Measurements from ENCODE around the gene PFDN5.

Gene PFDN5

DNA sequence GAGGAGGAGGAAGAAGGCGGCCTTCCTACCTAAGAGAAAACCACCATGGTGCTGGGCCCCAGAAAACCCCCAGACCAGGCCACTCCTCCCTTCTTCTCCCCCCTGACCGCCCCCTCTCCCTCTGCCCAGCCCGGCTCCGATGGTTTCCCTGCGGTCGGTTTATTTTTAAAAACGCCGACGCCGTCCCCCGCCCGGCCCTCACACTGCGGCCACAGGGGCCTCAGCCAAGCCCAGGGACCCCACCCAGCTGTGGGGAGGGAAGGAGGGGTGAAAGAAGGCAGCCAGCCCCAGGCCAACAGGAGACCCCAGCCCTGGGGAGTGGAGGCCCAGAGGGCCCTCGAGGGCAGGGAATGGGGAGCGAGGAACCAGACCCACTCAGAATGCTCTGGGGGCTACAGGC lies 37.4 kb downstream of the PFDN5 start:
- Mint-ChIP-seq H3K4me1 (peaks cover 3% of the 10 kb centered on the region), H3K9me3 (no peaks in the 10 kb centered on the region), H3K27me3 (peaks cover 16% of the 10 kb centered on the region), H3K27ac (no peak overlapping the region), H3K36me3 (no peaks in the 10 kb centered on the region), H3K4me3 (no peak overlapping the region)

DNA sequence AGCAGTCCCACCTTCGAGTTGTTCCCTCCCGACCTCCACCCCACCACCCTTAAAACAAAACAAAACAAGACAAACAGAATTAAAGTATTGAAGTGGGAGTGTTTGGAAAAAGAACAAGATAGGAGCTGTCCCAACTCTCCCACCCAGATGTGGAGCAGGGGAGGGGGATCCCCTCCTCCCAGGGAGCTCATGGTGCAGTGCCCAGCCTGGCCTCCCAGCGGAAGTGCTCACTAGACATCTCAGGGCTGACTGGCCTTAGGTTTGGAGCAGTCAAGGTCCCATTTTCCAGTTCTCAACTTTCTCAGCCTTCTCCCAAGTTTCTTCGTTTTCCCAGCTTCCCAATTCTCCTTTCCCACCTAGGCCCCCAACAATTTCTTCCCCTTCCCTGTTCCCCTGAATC lies 37.9 kb downstream of the PFDN5 start:
- no peaks in the 10 kb centered on the region for H3K9me3 Mint-ChIP-seq
- peaks cover 20% of the 10 kb centered on the region for H3K27me3 Mint-ChIP-seq
- H3K4me1 Mint-ChIP-seq: peaks cover 5% of the 10 kb centered on the region
- no peaks in the 10 kb centered on the region for H3K36me3 Mint-ChIP-seq
- H3K27ac Mint-ChIP-seq: no peak overlapping the region
- no peak overlapping the region for H3K4me3 Mint-ChIP-seq

DNA sequence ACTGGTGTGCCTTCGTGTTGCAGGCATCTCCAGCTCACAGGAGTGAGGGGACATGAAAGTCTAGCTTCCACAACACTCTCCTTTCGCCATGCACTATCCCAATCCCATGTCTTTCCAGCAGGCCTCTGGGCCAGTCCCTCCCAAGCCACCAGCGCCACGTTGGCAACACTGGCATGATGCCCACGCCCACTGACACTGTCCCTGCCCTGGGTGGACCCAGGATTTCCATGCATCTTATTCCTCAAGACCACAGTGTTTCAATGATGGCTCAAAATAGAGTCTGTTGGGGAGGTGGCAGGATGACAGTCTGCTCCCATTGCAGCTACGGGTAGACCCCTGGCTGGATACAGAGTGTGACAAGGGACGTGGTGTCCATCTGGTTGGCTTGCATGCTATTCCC lies 38.5 kb downstream of the PFDN5 start:
- no peaks in the 10 kb centered on the region for H3K36me3 Mint-ChIP-seq
- H3K4me1 Mint-ChIP-seq: peaks cover 5% of the 10 kb centered on the region
- no peak overlapping the region for H3K27ac Mint-ChIP-seq
- H3K27me3 Mint-ChIP-seq: peaks cover 23% of the 10 kb centered on the region
- no peak overlapping the region for H3K4me3 Mint-ChIP-seq
- H3K9me3 Mint-ChIP-seq: no peaks in the 10 kb centered on the region

GRCh38 chr12:53334822-53335221 lies 39.5 kb downstream of the PFDN5 start:
- H3K27me3 Mint-ChIP-seq: peaks cover 23% of the 10 kb centered on the region
- H3K4me1 Mint-ChIP-seq: peaks cover 5% of the 10 kb centered on the region
- H3K9me3 Mint-ChIP-seq: no peaks in the 10 kb centered on the region
- H3K27ac Mint-ChIP-seq: no peak overlapping the region
- no peak overlapping the region for H3K4me3 Mint-ChIP-seq
- H3K36me3 Mint-ChIP-seq: no peaks in the 10 kb centered on the region

DNA sequence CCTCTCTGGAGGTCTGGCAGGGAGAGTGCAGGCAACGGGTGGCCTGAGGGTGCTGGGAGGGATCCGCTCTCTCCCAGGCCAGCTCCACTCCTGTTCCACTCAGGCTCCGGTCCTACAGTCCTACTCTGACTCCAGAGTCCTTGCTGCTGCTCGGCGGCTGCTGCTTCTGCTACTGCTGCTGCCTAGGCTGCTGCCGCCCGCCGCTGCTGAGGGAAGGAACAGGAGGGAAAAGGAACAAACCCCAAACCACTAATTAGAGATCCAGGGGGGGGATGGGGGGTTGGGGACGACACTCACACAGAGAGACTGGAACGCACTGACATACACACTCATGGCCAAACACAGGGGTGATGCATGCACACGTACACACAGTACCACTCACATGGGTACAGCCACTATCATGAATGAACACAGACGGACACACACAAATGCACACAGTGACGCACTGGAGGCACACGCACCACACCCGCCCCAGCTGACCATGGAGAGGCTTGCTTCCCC lies 40.9 kb downstream of the PFDN5 start, which contains the start of gene SP7:
Gene SP7, minus strand, starts transcription at position 174 of the 501 bp plus-strand sequence. CDS start 708 bp downstream, outside the sequence.
- peaks cover 5% of the 10 kb centered on the region for H3K4me1 Mint-ChIP-seq
- no peak within 1 kb of the TSS for H3K4me3 Mint-ChIP-seq
- H3K9me3 Mint-ChIP-seq: no peaks in the 10 kb centered on the region
- peaks cover 23% of the 10 kb centered on the region for H3K27me3 Mint-ChIP-seq
- H3K36me3 Mint-ChIP-seq: no peaks in the 10 kb centered on the region
- no peak within 1 kb of the TSS for H3K27ac Mint-ChIP-seq

DNA sequence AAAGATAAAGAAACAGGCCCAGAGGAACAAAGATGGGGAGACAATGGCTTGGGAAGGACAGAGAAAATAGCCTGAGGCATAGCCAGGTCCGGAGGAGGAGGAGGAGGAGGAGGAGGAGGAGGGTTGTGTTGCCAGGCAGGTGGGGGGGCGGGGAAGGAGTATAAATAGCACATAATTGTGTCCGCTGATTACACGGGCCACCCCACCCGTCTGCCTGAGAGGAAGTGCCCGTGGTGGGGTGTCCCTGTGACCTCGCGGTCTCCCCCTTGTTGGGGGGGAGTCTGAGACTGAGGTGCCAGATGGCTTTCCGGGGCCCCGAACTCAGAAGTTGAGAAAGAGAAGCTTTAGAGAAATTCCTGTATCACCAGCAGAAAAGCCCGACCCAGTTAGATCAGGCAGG lies 42.7 kb downstream of the PFDN5 start:
- Mint-ChIP-seq H3K27me3 (peaks cover 21% of the 10 kb centered on the region), H3K9me3 (no peaks in the 10 kb centered on the region), H3K36me3 (no peaks in the 10 kb centered on the region), H3K4me3 (no peak overlapping the region), H3K27ac (no peak overlapping the region), H3K4me1 (peaks cover 8% of the 10 kb centered on the region)

GRCh38 chr12:53338916-53339315 lies 43.6 kb downstream of the PFDN5 start:
- Mint-ChIP-seq H3K27me3 (peaks cover 19% of the 10 kb centered on the region), H3K27ac (no peak overlapping the region), H3K9me3 (no peaks in the 10 kb centered on the region), H3K36me3 (no peaks in the 10 kb centered on the region), H3K4me1 (peaks cover 16% of the 10 kb centered on the region), H3K4me3 (no peak overlapping the region)

DNA sequence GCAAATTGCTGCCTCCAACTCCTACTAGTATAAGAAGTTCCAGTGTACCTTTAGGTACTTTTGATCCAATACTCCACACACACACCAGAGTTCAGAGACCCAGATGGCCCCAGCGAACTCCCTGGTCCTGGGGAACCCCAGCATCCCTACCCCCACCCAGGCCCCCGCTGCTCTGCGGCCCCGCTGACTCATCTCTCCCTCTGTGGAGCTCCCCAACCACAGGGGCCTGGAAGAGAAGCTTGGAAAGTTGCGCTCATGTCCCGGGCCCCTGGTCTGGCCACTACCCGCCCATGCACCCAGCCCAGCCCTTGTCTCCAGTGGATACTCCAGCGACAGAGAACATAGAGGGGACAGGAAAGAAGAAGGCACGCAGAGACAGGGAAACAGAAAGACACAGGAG lies 45.1 kb downstream of the PFDN5 start:
- Mint-ChIP-seq H3K9me3 (no peaks in the 10 kb centered on the region), H3K36me3 (no peaks in the 10 kb centered on the region), H3K4me3 (no peak overlapping the region), H3K27me3 (peaks cover 19% of the 10 kb centered on the region), H3K4me1 (peaks cover 28% of the 10 kb centered on the region), H3K27ac (no peak overlapping the region)

GRCh38 chr12:53343449-53343848 lies 48.1 kb downstream of the PFDN5 start:
- Mint-ChIP-seq H3K27me3 (peaks cover under 1% of the 10 kb centered on the region), H3K36me3 (no peaks in the 10 kb centered on the region), H3K27ac (no peak overlapping the region), H3K9me3 (no peaks in the 10 kb centered on the region), H3K4me3 (peak overlapping the region; percentile 61), H3K4me1 (peaks cover 22% of the 10 kb centered on the region)

DNA sequence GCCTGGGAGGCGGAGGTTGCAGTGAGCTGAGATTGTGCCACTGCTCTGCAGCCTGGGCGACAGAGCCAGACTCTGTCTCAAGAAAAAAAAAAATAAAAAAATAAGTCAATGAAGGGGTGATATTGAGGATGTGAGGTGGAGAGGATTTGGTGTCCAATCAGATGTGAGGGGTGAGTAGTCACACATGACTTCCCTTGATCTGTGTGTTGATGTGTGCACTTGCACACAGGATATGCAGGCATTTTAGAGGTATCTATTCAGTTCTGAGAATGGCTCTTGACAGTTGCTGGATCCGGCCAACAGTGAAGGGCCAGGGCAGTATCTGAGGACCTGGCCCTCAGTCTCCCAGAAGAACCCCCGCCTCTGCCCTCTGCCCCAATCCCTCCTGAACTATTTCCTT lies 48.6 kb downstream of the PFDN5 start:
- Mint-ChIP-seq H3K9me3 (no peaks in the 10 kb centered on the region), H3K36me3 (no peaks in the 10 kb centered on the region), H3K27me3 (no peaks in the 10 kb centered on the region), H3K27ac (peak overlapping the region; percentile 14), H3K4me1 (peaks cover 22% of the 10 kb centered on the region), H3K4me3 (peak overlapping the region; percentile 70)

DNA sequence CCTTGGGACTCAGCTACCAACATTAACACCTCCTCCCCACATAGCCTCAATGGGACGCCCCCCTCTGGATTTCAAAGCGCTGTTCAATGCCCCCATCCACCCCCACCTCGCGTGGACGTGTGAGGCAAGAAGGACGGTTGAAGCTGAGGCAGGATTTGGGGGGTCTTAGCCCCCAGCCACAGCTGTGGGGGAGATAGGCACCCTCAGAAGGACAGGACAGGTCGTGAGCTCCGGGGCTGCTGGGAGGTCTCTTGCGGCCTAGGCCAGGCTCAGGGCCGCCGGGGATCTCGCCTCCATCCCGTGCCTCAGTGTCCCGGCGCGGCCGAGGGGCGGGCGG lies 49.1 kb downstream of the PFDN5 start:
- H3K4me3 Mint-ChIP-seq: peak overlapping the region; percentile 70
- H3K9me3 Mint-ChIP-seq: no peaks in the 10 kb centered on the region
- H3K4me1 Mint-ChIP-seq: peaks cover 22% of the 10 kb centered on the region
- no peaks in the 10 kb centered on the region for H3K36me3 Mint-ChIP-seq
- no peak overlapping the region for H3K27ac Mint-ChIP-seq
- H3K27me3 Mint-ChIP-seq: no peaks in the 10 kb centered on the region

DNA sequence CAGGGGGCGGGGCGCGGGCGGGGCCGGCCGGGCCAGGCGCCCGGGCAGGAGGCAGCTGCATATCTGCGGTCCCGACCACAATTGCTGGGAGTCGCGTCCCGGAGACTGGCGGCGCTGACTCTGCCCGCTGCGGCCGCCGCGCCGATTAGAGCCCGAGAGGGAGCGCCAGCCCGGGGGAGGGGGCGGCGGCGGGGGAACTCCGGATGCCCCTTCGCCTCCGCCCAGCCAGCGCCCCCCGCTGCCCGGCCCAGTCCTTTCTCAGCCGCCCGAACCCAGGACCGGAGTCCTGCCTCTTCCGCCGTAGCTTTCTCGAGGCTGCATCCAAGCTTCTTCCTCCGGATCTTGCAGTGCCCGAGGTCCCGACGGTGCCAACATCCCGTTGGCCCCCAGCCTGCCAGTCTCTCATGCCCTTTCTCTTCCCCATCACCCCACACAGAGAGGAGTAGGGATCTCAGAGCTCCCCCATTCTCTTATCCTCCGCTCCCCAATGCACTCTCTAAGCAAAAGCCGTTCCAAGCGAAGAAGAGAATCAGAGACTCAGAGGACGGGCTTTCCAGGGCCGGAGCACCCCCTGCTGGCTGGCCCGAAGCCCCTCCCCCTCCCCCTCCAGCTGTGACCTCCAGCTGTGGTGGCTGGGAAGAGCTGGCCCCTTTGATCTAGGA lies 49.6 kb downstream of the PFDN5 start:
- no peaks in the 10 kb centered on the region for H3K36me3 Mint-ChIP-seq
- no peaks in the 10 kb centered on the region for H3K27me3 Mint-ChIP-seq
- peak overlapping the region; percentile 99 for H3K4me3 Mint-ChIP-seq
- H3K4me1 Mint-ChIP-seq: peaks cover 22% of the 10 kb centered on the region
- peak overlapping the region; percentile 93 for H3K27ac Mint-ChIP-seq
- no peaks in the 10 kb centered on the region for H3K9me3 Mint-ChIP-seq

GRCh38 chr12:53345486-53346188 lies 50.3 kb downstream of the PFDN5 start:
- no peak overlapping the region for H3K27ac Mint-ChIP-seq
- H3K4me1 Mint-ChIP-seq: peaks cover 22% of the 10 kb centered on the region
- H3K27me3 Mint-ChIP-seq: no peaks in the 10 kb centered on the region
- no peaks in the 10 kb centered on the region for H3K9me3 Mint-ChIP-seq
- no peaks in the 10 kb centered on the region for H3K36me3 Mint-ChIP-seq
- peak overlapping the region; percentile 99 for H3K4me3 Mint-ChIP-seq

DNA sequence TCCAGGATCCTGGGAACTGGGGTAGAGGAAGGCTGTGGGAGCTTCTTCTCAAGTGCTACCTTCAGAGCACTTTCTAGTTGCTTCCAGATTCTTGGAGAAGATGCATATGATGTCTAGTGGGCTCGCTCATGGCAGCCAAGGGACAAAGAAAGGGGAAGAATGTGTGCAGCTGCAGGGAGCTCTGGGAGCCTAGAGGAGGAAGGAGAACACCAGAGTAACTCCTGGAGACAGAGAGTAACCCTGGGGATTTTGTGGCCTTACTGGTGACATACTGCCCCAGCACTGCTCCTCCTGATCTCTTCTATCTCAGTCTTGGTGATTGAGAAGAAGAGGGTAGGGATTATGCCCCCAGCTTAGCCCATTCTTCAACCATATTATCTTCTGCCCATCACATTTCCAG lies 51.1 kb downstream of the PFDN5 start:
- H3K27me3 Mint-ChIP-seq: no peaks in the 10 kb centered on the region
- H3K36me3 Mint-ChIP-seq: no peaks in the 10 kb centered on the region
- no peaks in the 10 kb centered on the region for H3K9me3 Mint-ChIP-seq
- H3K27ac Mint-ChIP-seq: no peak overlapping the region
- H3K4me1 Mint-ChIP-seq: peaks cover 22% of the 10 kb centered on the region
- no peak overlapping the region for H3K4me3 Mint-ChIP-seq

- Mint-ChIP-seq H3K27me3 (no peaks in the 10 kb centered on the region), H3K4me3 (no peak overlapping the region), H3K27ac (no peak overlapping the region), H3K36me3 (no peaks in the 10 kb centered on the region), H3K9me3 (no peaks in the 10 kb centered on the region), H3K4me1 (peaks cover 27% of the 10 kb centered on the region)
These were observed 52.6 kb downstream of the PFDN5 start for GRCh38 chr12:53347905-53348304.

Data from activated naive CD4-positive, alpha-beta T cell treated with anti-CD3 and anti-CD28 coated beads, Interleukin-2, amount 50 U/mL, for 24 hours (primary cell).